Measurements from ENCODE around the gene PAX2. TPM values are rescaled to one million over a fixed set of nuclear protein-coding genes. Genes with fewer than 3 reads are reported as not detected.

The PAX2 gene
- total RNA-seq, 1 experiment from 2014 or later, result not detected

DNA sequence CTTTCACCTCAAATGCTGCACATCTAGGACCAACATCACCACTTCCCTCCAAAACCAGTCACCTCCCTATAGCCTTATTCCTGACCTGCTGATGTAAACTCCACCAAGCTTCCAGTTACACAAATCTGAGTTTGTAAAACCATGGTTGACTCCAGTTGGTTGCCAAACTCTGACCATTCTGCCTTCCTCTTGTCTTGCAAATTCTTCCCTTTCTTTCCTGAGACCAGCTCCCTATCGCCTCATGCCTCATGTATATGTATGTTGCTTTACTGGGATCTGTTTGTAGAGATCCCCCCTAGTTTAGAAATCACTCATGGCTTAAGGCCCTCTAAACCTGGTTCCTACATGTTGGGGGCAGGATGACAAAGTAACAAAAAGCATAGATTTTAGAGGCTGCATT, 31.3 kb downstream of the PAX2 start:
- Histone ChIP-seq H3K27me3 (replicated peaks; ENCODE audit: insufficient read depth, low read depth, low read length, poor library complexity) (peaks cover 67% of the 10 kb centered on the region), H3K36me3 (ENCODE audit: insufficient read depth, low read length, poor library complexity, severe bottlenecking) (no peaks in the 10 kb centered on the region), H3K4me1 (ENCODE audit: insufficient read depth, low read length, poor library complexity, severe bottlenecking) (no peaks in the 10 kb centered on the region), H3K9me3 (ENCODE audit: low read depth, low read length, poor library complexity, severe bottlenecking) (no peaks in the 10 kb centered on the region), H3K4me3 (ENCODE audit: low read depth, low read length, poor library complexity, severe bottlenecking) (no peak overlapping the region), H3K27ac (ENCODE audit: low read depth, low read length, poor library complexity, severe bottlenecking) (no peak overlapping the region)
- TF ChIP-seq EZH2 (IDR thresholded peaks at IDR 0.05; ENCODE audit: borderline replicate concordance, low read depth, low read length, poor library complexity, severe bottlenecking), result no peak
- TF ChIP-seq, protein P1, sequence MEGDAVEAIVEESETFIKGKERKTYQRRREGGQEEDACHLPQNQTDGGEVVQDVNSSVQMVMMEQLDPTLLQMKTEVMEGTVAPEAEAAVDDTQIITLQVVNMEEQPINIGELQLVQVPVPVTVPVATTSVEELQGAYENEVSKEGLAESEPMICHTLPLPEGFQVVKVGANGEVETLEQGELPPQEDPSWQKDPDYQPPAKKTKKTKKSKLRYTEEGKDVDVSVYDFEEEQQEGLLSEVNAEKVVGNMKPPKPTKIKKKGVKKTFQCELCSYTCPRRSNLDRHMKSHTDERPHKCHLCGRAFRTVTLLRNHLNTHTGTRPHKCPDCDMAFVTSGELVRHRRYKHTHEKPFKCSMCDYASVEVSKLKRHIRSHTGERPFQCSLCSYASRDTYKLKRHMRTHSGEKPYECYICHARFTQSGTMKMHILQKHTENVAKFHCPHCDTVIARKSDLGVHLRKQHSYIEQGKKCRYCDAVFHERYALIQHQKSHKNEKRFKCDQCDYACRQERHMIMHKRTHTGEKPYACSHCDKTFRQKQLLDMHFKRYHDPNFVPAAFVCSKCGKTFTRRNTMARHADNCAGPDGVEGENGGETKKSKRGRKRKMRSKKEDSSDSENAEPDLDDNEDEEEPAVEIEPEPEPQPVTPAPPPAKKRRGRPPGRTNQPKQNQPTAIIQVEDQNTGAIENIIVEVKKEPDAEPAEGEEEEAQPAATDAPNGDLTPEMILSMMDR (conservative IDR thresholded peaks at IDR 0.05; ENCODE audit: low read depth, low read length), result no peak
- no TSS peak for BruUV-seq (replicated peaks)
- CTCF ChIA-PET, result no interaction called here
- POLR2A ChIA-PET (ENCODE audit: low non-redundant PET), result no interaction called here
- intact Hi-C loops (cut with micrococcal nuclease; ENCODE audit: unreplicated experiment), result no loop called here
- DNase-seq (ENCODE audit: low spot score), result no peak

DNA sequence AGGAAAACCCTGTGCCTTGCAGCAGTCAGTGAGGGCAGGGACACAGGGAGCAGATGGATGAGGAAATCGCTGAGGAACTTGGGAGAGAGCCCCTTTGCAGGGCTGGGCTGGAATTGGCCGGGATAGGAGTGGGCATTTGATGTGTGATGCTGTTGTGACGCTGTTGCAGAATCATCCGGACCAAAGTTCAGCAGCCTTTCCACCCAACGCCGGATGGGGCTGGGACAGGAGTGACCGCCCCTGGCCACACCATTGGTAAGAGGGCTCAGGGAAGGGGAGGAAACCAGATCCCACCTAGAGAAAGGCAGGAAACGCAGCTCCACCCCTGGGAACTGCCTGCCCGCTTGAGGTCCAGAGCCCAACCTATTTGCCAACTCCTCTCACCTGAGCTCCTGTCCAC, 33.9 kb downstream of the PAX2 start:
- CTCF ChIA-PET, result no interaction called here
- BruUV-seq (replicated peaks), result no TSS peak
- Histone ChIP-seq H3K36me3 (ENCODE audit: insufficient read depth, low read length, poor library complexity, severe bottlenecking) (no peaks in the 10 kb centered on the region), H3K27ac (ENCODE audit: low read depth, low read length, poor library complexity, severe bottlenecking) (no peak overlapping the region), H3K27me3 (replicated peaks; ENCODE audit: insufficient read depth, low read depth, low read length, poor library complexity) (peaks cover 48% of the 10 kb centered on the region), H3K4me1 (ENCODE audit: insufficient read depth, low read length, poor library complexity, severe bottlenecking) (no peaks in the 10 kb centered on the region), H3K9me3 (ENCODE audit: low read depth, low read length, poor library complexity, severe bottlenecking) (no peaks in the 10 kb centered on the region), H3K4me3 (ENCODE audit: low read depth, low read length, poor library complexity, severe bottlenecking) (no peak overlapping the region)
- POLR2A ChIA-PET (ENCODE audit: low non-redundant PET), result no interaction called here
- TF ChIP-seq EZH2 (IDR thresholded peaks at IDR 0.05; ENCODE audit: borderline replicate concordance, low read depth, low read length, poor library complexity, severe bottlenecking), result no peak
- TF ChIP-seq, protein P1 (conservative IDR thresholded peaks at IDR 0.05; ENCODE audit: low read depth, low read length), result no peak
- DNase-seq (ENCODE audit: low spot score), result no peak
- intact Hi-C loops (cut with micrococcal nuclease; ENCODE audit: unreplicated experiment), result no loop called here

- ChIA-PET CTCF (no interaction called here), POLR2A (ENCODE audit: low non-redundant PET) (no interaction called here)
- peaks cover 38% of the 10 kb centered on the region for H3K27me3 ChIP-seq (replicated peaks; ENCODE audit: insufficient read depth, low read depth, low read length, poor library complexity)
- no peak overlapping the region for H3K27ac ChIP-seq (ENCODE audit: low read depth, low read length, poor library complexity, severe bottlenecking)
- no peaks in the 10 kb centered on the region for H3K4me1 ChIP-seq (ENCODE audit: insufficient read depth, low read length, poor library complexity, severe bottlenecking)
- intact Hi-C loops (cut with micrococcal nuclease; ENCODE audit: unreplicated experiment), result no loop called here
- no TSS peak for BruUV-seq (replicated peaks)
- TF ChIP-seq, protein P1 (conservative IDR thresholded peaks at IDR 0.05; ENCODE audit: low read depth, low read length), result no peak
- no peak for TF ChIP-seq EZH2 (IDR thresholded peaks at IDR 0.05; ENCODE audit: borderline replicate concordance, low read depth, low read length, poor library complexity, severe bottlenecking)
- no peaks in the 10 kb centered on the region for H3K9me3 ChIP-seq (ENCODE audit: low read depth, low read length, poor library complexity, severe bottlenecking)
- no peaks in the 10 kb centered on the region for H3K36me3 ChIP-seq (ENCODE audit: insufficient read depth, low read length, poor library complexity, severe bottlenecking)
- no peak for DNase-seq (ENCODE audit: low spot score)
- no peak overlapping the region for H3K4me3 ChIP-seq (ENCODE audit: low read depth, low read length, poor library complexity, severe bottlenecking)
Observed at GRCh38 chr10:100780324-100780723, 34.9 kb downstream of the PAX2 start.
